Ascending aorta (tissue), 2 donors: ENCODE results near the gene FXYD7. TPM values are rescaled to one million over a fixed set of nuclear protein-coding genes. Genes with fewer than 3 reads are reported as not detected.

Source experiments
- DNase-seq, 2 donors: peaks; one replicate each; pipeline ENCODE4 v3.0.0-alpha.2; 2019; ENCODE audit warnings: low spot score in 2 of 2
- H3K27ac ChIP-seq, 2 donors: fragments of 200-600 bp; sonication (generic); one replicate each; pipeline ENCODE4 v1.5.1; 2016 to 2017; ENCODE audit warnings: mild to moderate bottlenecking in 1 of 2
- H3K27me3 ChIP-seq: fragments of 200-600 bp; sonication (generic); one replicate; pipeline ENCODE4 v1.5.1; 2017
- H3K36me3 ChIP-seq, 2 donors: fragments of 200-600 bp; sonication (generic); one replicate each; pipeline ENCODE4 v1.5.1; 2016
- H3K4me1 ChIP-seq, 2 donors: fragments of 200-600 bp; sonication (generic); one replicate each; pipeline ENCODE4 v1.5.1; 2016 to 2017; ENCODE audit warnings: mild to moderate bottlenecking in 1 of 2
- H3K4me3 ChIP-seq, 2 donors: fragments of 200-600 bp; sonication (generic); one replicate each; pipeline ENCODE4 v1.5.1; 2016 to 2017; ENCODE audit warnings: mild to moderate bottlenecking in 1 of 2
- H3K9me3 ChIP-seq, 2 donors: fragments of 200-600 bp; sonication (generic); one replicate each; pipeline ENCODE4 v1.5.1; 2016
- intact Hi-C: fragments of 100-400 bp; cut with DNase I; formaldehyde crosslinking; loops from one replicate; pipeline ENCODE4 v1.15.1; 2023
- total RNA-seq: library from RNA; depleted of rRNA; stranded (reverse); fragments of >200 nt; gene quantifications from one replicate; pipeline ENCODE4 v1.1.0, GENCODE V29; 2016
- TF ChIP-seq, protein P1 (sequence below), 3 experiments: fragments of 200-600 bp in 2 of 3; fragments of 450-650 bp in 1 of 3; sonication (generic) in 2 of 3; IDR thresholded peaks; one replicate each; pipeline ENCODE4 v1.5.1; 2016 to 2019; ENCODE audit warnings: antibody characterized with exemption in 3 of 3, mild to moderate bottlenecking in 1 of 3, moderate library complexity in 1 of 3

FXYD7 gene
- total RNA-seq, 1 donor from 2014 or later, result not detected

DNA sequence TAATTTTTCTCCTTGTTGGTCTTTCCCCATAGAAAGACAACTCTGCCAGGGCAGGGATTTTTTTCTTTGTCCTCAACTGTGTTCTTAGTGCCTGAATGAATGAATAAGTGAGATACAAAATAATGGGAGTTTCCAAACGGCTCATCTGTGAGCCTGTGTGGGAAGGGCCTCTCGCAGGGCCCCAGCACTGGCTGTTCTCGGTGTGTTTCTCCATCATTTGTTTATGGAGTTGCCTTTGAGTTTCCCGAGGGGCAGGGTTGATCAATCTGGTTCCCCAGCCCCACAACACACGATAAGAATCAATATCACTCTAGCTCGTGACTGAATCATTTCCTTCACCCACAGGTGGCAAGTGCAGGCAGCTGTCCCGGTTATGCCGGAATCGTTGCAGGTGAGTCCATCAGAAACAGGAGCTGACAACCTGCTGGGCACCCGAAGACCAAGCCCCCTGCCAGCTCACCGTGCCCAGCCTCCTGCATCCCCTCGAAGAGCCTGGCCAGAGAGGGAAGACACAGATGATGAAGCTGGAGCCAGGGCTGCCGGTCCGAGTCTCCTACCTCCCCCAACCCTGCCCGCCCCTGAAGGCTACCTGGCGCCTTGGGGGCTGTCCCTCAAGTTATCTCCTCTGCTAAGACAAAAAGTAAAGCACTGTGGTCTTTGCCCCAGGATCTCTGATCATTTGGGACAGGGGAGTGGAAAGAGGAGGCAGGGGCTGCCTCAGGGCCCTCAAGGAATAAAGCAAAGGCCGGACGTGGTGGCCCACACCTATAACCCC, 26.4 kb downstream of the FXYD7 start:
- H3K36me3 ChIP-seq, result peaks cover 19 to 37% of the 10 kb centered on the region in 2 donors
- H3K27me3 ChIP-seq, result no peaks in the 10 kb centered on the region
- DNase-seq, result no peak
- TF ChIP-seq, protein P1, sequence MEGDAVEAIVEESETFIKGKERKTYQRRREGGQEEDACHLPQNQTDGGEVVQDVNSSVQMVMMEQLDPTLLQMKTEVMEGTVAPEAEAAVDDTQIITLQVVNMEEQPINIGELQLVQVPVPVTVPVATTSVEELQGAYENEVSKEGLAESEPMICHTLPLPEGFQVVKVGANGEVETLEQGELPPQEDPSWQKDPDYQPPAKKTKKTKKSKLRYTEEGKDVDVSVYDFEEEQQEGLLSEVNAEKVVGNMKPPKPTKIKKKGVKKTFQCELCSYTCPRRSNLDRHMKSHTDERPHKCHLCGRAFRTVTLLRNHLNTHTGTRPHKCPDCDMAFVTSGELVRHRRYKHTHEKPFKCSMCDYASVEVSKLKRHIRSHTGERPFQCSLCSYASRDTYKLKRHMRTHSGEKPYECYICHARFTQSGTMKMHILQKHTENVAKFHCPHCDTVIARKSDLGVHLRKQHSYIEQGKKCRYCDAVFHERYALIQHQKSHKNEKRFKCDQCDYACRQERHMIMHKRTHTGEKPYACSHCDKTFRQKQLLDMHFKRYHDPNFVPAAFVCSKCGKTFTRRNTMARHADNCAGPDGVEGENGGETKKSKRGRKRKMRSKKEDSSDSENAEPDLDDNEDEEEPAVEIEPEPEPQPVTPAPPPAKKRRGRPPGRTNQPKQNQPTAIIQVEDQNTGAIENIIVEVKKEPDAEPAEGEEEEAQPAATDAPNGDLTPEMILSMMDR (IDR thresholded peaks at IDR 0.05), result no peak
- no peak overlapping the region for H3K27ac ChIP-seq
- H3K9me3 ChIP-seq, result peaks cover 0 to 14% of the 10 kb centered on the region in 2 donors
- H3K4me1 ChIP-seq, result no peaks in the 10 kb centered on the region
- H3K4me3 ChIP-seq, result no peak overlapping the region
- intact Hi-C loops, result no loop called here

DNA sequence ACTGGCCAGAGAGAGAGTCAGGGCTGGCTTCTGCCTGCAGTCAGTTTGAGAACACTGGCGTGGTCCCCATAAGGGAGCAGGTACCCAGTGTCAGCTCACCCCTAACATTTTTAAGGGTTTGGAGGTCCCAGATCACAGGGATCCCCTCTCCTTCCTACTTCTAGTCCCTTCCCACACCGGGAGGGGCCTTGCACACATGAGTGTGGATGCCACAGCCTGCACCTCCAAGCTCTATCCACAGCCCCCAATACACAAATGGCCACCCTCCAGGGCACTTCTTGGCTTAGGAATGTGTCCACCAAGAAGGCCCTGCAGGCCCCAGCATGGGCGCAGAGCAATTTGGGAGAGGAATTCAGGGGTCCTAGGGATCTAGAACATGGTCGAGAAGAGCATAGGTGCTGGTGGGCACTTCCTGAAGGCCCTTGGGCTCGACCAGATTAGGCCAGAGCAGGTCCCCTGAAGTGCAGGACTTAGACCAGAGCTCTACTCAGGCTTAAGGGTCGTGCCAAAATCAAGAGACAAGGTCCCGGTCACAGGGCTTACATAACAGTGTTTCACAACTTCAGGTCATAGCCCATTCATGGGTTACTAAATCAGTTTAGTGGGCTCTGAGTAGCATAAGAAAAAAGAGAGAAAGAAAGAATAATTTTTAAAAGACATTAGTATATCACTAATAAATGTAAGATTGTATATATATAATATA, 27.5 kb downstream of the FXYD7 start:
- no peak for DNase-seq
- no peak overlapping the region for H3K4me3 ChIP-seq
- H3K36me3 ChIP-seq, result peaks cover 10 to 26% of the 10 kb centered on the region in 2 donors
- no peaks in the 10 kb centered on the region for H3K27me3 ChIP-seq
- H3K9me3 ChIP-seq, result peaks cover 0 to 9% of the 10 kb centered on the region in 2 donors
- TF ChIP-seq, protein P1 (IDR thresholded peaks at IDR 0.05), result no peak
- no peak overlapping the region for H3K27ac ChIP-seq
- intact Hi-C loops, result no loop called here
- H3K4me1 ChIP-seq, result no peaks in the 10 kb centered on the region

DNA sequence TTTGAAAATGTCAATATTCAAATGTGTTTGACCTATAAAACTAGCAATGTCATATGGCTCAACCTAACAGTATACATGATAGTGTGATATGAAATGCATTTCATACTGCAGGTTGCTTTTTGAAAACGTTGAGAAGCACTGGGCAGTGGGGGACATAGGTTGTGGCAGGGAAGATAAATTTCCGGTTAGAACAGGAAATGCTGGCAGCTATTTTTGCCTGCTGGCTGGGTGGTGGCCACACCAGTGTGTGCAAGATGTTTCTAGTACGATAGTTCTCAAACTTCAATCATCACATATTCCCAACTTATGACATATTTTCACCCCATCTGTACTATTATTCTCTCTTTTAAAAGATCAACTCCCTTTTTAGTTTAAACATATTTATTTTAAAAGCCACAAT, 28.7 kb downstream of the FXYD7 start:
- Histone ChIP-seq H3K27ac (no peak overlapping the region), H3K9me3 (no peaks in the 10 kb centered on the region), H3K4me3 (no peak overlapping the region), H3K36me3 (peaks cover under 1 to 13% of the 10 kb centered on the region in 2 donors), H3K27me3 (no peaks in the 10 kb centered on the region), H3K4me1 (no peaks in the 10 kb centered on the region)
- no peak for DNase-seq
- intact Hi-C loops, result no loop called here
- TF ChIP-seq, protein P1 (IDR thresholded peaks at IDR 0.05), result no peak

DNA sequence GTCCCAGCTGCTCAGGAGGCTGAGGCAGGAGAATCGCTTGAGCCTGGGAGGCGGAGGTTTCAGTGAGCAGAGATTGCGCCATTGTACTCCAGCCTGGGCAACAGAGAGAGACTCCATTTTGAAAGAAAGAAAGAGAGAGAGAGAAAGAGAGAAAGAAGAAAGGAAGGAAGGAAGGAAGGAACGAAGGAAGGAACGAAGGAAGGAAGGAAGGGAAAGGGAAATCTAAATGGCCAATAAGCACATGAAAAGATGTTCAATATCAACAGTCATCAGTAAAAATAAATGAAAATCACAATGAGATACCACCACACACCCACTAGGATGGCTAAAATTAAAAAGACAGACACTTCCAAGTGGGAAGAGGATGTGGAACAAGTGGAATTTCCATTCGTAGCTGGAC, 31.2 kb downstream of the FXYD7 start:
- no peaks in the 10 kb centered on the region for H3K27me3 ChIP-seq
- H3K4me1 ChIP-seq, result no peaks in the 10 kb centered on the region
- H3K27ac ChIP-seq, result no peak overlapping the region
- DNase-seq, result no peak
- H3K4me3 ChIP-seq, result no peak overlapping the region
- intact Hi-C loops, result no loop called here
- TF ChIP-seq, protein P1 (IDR thresholded peaks at IDR 0.05), result no peak
- H3K36me3 ChIP-seq, result peaks cover 0 to 11% of the 10 kb centered on the region in 2 donors
- no peaks in the 10 kb centered on the region for H3K9me3 ChIP-seq

DNA sequence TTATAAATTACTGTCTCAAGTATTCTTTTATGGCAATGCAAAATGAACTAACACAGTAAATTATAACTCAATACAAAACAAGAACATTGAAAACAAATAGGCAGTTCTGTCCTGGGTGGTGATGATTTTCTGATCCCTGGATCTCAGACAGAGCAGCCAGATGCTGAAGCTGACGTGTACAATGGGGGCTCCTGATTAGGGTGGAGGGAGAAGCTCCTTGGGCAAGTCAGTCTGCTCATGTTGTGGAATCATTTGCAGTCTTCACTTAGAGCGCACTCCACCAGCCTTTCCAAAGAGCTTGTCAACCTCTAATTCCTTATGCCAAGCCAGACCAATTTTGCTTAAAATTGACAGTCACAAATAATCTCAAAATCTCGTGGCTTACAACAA, 33.1 kb downstream of the FXYD7 start:
- H3K9me3 ChIP-seq, result no peaks in the 10 kb centered on the region
- H3K4me1 ChIP-seq, result no peaks in the 10 kb centered on the region
- no peak overlapping the region for H3K27ac ChIP-seq
- no peak for DNase-seq
- H3K36me3 ChIP-seq, result no peaks in the 10 kb centered on the region
- TF ChIP-seq, protein P1 (IDR thresholded peaks at IDR 0.05), result no peak
- no peaks in the 10 kb centered on the region for H3K27me3 ChIP-seq
- intact Hi-C loops, result no loop called here
- H3K4me3 ChIP-seq, result no peak overlapping the region
